HS-5 (cell line): ENCODE results near the gene CCR1.
"Not testable (repeated sequence)": the region's sequence is repeated elsewhere in the genome, so short reads cannot be mapped to it uniquely, and the experiment has no call there.

Experiments
- DNase-seq: peaks from one replicate; pipeline ENCODE4 v3.0.0-alpha.2; 2012; ENCODE audit warnings: low read depth

Gene CCR1

DNA sequence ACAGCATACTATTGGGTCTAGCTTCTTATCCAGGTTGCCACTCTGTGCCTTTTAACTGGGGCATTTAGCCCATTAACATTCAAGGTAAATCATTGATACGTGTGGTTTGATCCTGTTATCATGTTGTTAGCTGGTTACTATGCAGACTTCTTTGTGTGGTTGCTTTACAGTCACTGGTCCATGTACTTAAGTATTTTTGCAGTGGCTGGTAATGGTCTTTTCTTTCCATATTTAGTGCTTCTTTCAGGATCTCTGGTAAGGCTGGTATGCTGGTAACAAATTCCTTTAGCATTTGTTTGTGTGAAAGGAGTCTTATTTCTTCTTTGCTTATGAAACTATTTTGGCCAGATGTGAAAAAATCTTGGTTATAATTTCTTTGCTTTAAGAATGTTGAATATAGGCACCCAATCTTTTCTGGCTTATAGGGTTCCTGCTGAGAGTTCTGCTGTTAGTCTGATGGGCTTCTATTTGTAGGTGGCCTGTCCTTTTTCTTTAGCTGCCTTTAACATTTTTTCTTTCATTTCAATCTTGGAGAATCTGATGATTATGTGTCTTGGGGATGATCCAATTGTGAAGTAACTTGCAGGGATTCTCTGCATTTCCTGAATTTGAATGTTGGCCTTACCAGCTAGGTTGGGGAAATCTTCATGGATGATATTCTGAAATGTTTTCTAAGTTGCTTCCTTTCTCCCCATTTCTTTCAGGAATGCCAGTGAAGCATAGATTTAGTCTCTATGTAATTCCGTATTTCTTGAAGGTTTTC is 39.3 kb downstream of the CCR1 start:
- no peak for DNase-seq

DNA sequence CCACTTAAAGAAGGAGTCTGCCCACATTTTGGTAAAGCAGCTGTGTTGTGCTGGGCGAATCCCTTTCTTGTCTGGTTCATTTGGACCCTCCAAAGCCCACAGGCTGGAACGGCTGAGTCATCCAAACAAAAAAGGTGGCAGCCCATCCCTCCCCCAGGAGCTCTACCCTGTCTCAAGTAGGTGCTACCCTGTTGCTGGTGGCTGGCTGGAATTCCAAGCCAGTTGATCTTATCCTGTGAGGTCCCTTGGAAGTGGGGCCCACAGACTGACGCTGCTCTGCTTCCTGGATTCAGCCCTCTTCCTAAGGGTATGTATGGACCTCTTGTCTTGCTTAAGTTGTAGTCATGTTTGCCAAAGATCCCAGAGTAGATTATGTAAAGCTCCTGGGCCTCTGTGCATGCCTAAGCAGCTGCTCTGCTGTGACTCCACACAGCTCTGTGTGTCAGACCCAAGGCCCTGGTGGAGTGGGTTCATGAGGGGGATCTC is 44.5 kb downstream of the CCR1 start:
- DNase-seq, result no peak

DNA sequence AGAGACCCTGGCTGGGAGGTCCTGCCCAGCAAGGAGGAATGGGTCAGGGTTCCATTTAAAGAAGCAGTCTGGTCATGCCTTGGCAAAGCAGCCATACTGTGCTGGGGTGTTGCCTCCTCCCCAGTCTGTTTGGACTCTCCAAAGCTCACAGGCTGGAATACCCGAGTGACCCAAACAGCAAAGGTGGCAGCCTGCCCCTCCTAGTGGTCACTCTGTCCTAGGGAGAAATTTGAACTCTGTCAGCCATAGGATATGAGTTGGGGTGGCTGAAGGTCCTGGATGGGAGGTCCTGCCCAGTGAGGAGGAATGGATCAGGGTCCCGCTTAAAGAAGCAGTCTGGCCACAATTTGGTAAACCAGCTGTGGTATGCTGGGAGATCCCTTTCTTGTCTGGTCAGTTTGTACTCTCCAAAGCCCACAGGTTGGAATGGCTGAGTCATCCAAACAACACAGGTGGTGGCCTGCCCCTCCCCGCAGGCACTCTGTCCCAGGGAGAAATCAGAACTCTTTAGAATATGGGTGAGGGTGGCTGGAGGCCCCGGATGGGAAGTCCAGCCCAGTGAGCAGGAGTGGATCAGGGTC is 45.0 kb downstream of the CCR1 start:
- no peak for DNase-seq

DNA sequence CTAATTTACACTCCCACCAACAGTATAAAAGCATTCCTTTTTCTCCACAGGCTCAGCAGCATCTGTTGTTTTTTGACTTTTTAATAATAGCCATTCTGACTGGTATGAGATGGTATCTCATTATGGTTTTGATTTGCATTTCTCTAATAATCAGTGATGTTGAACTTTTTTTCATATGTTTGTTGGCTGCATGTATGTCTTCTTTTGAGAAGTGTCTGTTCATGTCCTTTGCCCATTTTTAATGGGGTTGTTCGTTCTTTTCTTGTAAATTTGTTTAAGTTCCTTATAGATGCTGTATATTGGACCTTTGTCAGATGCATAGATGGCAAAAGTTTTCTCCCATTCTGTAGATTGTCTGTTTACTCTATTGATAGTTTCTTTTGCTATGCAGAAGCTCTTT is 50.4 kb downstream of the CCR1 start:
- DNase-seq, result not testable (repeated sequence)

DNA sequence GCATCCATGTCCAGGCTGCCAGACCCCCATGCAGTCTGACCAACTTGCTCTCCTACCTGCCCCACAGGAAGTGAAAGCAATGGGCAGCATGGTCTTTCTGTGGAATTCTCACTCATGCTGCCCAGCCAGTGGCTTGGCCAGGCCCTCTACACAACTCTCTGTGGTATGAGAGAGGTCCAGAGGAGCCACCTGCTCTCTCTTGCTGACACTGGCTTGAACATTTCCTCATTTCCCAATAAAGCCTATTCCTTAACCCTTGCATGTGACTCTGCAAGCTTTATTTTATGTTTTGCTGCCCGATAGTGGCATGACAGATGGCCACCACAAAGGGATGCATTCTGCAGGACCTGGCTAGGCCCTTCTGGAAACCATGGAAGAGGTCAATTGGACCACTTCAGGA is 53.8 kb downstream of the CCR1 start:
- no peak for DNase-seq
